HepG2 (cell line): Measurements from ENCODE around the gene MNAT1. TPM values are rescaled to one million over a fixed set of nuclear protein-coding genes. Genes with fewer than 3 reads are reported as not detected.
"Not testable (repeated sequence)": the region's sequence is repeated elsewhere in the genome, so short reads cannot be mapped to it uniquely, and the experiment has no call there.

Experiments used
- ATAC-seq: fragments of 200-7000 bp; cut with Tn5 transposase; 3 replicates; pipeline ENCODE4 v1.9.1; 2020; ENCODE audit warnings: mild to moderate bottlenecking, moderate library complexity
- BruUV-seq: library from RNA; stranded (reverse); fragments of 400-500 nt; replicated peaks from 2 replicates; lab custom pipeline; 2021; lab: Mats Ljungman, UMichigan
- CTCF ChIA-PET: fragments of 300-600 bp; formaldehyde crosslinking; extraction: SDS; loops from one replicate; lab custom pipeline; 2021; ENCODE audit warnings: low total read pairs, inconsistent platforms, low intra/inter-chr PET ratio; lab: Yijun Ruan, JAX
- POLR2A ChIA-PET: fragments of 350-600 bp; sonication (Branson Sonifier 250); formaldehyde crosslinking; loops from one replicate; lab custom pipeline; 2020; ENCODE audit warnings: antibody characterized with exemption, inconsistent platforms; lab: Yijun Ruan, JAX
- DNase-seq: peaks from one replicate; pipeline ENCODE4 v3.0.0-alpha.2; 2015; ENCODE audit warnings: low spot score
- FAIRE-seq: peaks from 3 replicates; lab custom pipeline; 2011; peaks lifted over from hg19 to GRCh38; lab: Jason Lieb, UNC
- H2AFZ ChIP-seq: one replicate; pipeline ENCODE4 v1.6.1; 2011; ENCODE audit warnings: low read length, inconsistent platforms
- H3K27ac ChIP-seq: fragments of 300-600 bp; 3 replicates; pipeline ENCODE4 v1.8.0; 2011; ENCODE audit warnings: mixed run types, mild to moderate bottlenecking, mixed read lengths, low read length, inconsistent platforms; ENCODE audit not compliant: insufficient read depth; ENCODE audit errors: extremely low read length
- H3K27me3 ChIP-seq, 2 experiments: fragments of 200-600 bp in 1 of 2; 2 replicates in 1 of 2; 3 replicates in 1 of 2; pipeline versions ENCODE4 v1.6.0 to v1.8.0; 2011; ENCODE audit warnings: low read length in 2 of 2, mild to moderate bottlenecking in 2 of 2, moderate library complexity in 2 of 2, inconsistent platforms in 1 of 2; ENCODE audit not compliant: insufficient read depth in 2 of 2, control insufficient read depth in 1 of 2
- H3K36me3 ChIP-seq, 2 experiments: fragments of 200-600 bp in 1 of 2; replicated peaks in 1 of 2; 2 replicates in 1 of 2; 3 replicates in 1 of 2; pipeline versions ENCODE4 v1.5.1 to v1.8.0; 2011; ENCODE audit warnings: low read length in 2 of 2, inconsistent platforms in 1 of 2; ENCODE audit not compliant: insufficient read depth in 2 of 2, control insufficient read depth in 1 of 2
- H3K4me1 ChIP-seq: 2 replicates; pipeline ENCODE4 v1.5.1; 2012; ENCODE audit warnings: low read length, inconsistent platforms; ENCODE audit not compliant: insufficient read depth
- H3K4me2 ChIP-seq: 2 replicates; pipeline ENCODE4 v1.6.0; 2011; ENCODE audit warnings: low read depth, low read length, inconsistent platforms
- H3K4me3 ChIP-seq, 3 experiments: fragments of 200-600 bp in 1 of 3; sonication (generic), shearing (Covaris generic) in 1 of 3; replicated peaks in 1 of 3; 2 replicates each; pipeline ENCODE4 v1.5.1; 2011 to 2016; ENCODE audit warnings: low read length in 3 of 3, inconsistent platforms in 2 of 3, low read depth in 2 of 3, mild to moderate bottlenecking in 2 of 3, control low read depth in 1 of 3, mixed read lengths in 1 of 3; ENCODE audit not compliant: insufficient read depth in 1 of 3
- H3K79me2 ChIP-seq: one replicate; pipeline ENCODE4 v1.6.1; 2011; ENCODE audit warnings: low read length, inconsistent platforms; ENCODE audit not compliant: insufficient read depth
- H3K9ac ChIP-seq: 2 replicates; pipeline ENCODE4 v1.6.0; 2011; ENCODE audit warnings: mild to moderate bottlenecking, low read depth, low read length, inconsistent platforms; ENCODE audit not compliant: insufficient read depth
- H3K9me3 ChIP-seq: 2 replicates; pipeline ENCODE4 v1.5.1; 2012; ENCODE audit warnings: mild to moderate bottlenecking, low read length
- H4K20me1 ChIP-seq: 2 replicates; pipeline ENCODE4 v1.6.0; 2011; ENCODE audit warnings: inconsistent platforms, mild to moderate bottlenecking, low read length, moderate library complexity; ENCODE audit not compliant: insufficient read depth
- ATM ChIP-seq: fragments of 450-650 bp; IDR thresholded peaks from 2 replicates; pipeline ENCODE4 v1.7.1; 2017; ENCODE audit warnings: mild to moderate bottlenecking, borderline replicate concordance
- FOXJ3 ChIP-seq: sonication (generic); formaldehyde crosslinking; IDR thresholded peaks from 2 replicates; pipeline ENCODE4 v1.4.0; 2020; ENCODE audit warnings: missing genetic modification reagents, mild to moderate bottlenecking, borderline replicate concordance
- FOXP1 ChIP-seq, 2 experiments: fragments of 450-650 bp in 1 of 2; IDR thresholded peaks; 2 replicates each; pipeline ENCODE4 v1.6.1; 2017 to 2018; ENCODE audit warnings: antibody characterized with exemption in 1 of 2
- KLF12 ChIP-seq: sonication (generic); formaldehyde crosslinking; IDR thresholded peaks from 2 replicates; pipeline ENCODE4 v1.4.0; 2020; ENCODE audit warnings: missing genetic modification reagents, borderline replicate concordance
- KLF6 ChIP-seq: IDR thresholded peaks from 2 replicates; pipeline ENCODE4 v1.8.0; 2016; ENCODE audit warnings: missing biosample characterization, missing genetic modification reagents
- NFE2 ChIP-seq: sonication (generic); formaldehyde crosslinking; IDR thresholded peaks from 2 replicates; pipeline ENCODE4 v1.4.0; 2020; ENCODE audit warnings: missing genetic modification reagents
- PHF8 ChIP-seq: sonication (generic); formaldehyde crosslinking; IDR thresholded peaks from 2 replicates; pipeline ENCODE4 v1.5.0; 2020; ENCODE audit warnings: missing genetic modification reagents
- PTBP1 ChIP-seq: fragments of 200-400 bp; formaldehyde crosslinking; IDR thresholded peaks from 2 replicates; pipeline ENCODE4 v1.6.1; 2018; ENCODE audit warnings: low read length, low read depth; ENCODE audit not compliant: poor library complexity, severe bottlenecking
- ZNF317 ChIP-seq: sonication (generic); formaldehyde crosslinking; IDR thresholded peaks from 2 replicates; pipeline ENCODE4 v1.5.0; 2020; ENCODE audit warnings: mild to moderate bottlenecking, missing genetic modification reagents
- ZNF367 ChIP-seq: sonication (generic); formaldehyde crosslinking; IDR thresholded peaks from 2 replicates; pipeline ENCODE4 v1.4.0; 2020; ENCODE audit warnings: missing genetic modification reagents, borderline replicate concordance
- WGBS: methylation state at CpG from one replicate; pipeline ENCODE4 v1.1.6; 2017; ENCODE audit warnings: low lambda C conversion rate; 5-methylcytosine and 5-hydroxymethylcytosine counted together
- in situ Hi-C: cut with HindIII; loops from 2 replicates; pipeline ENCODE4 v1.10.0; 2017; ENCODE audit warnings: low pct_unique_long_range_greater_than_20kb; ENCODE audit not compliant: extremely low pct_ligation_motif_present
- intact Hi-C: fragments of 100-400 bp; cut with micrococcal nuclease; formaldehyde crosslinking; loops from one replicate; pipeline ENCODE4 v1.10.0; 2022; ENCODE audit not compliant: unreplicated experiment
- polyA plus RNA-seq, 8 experiments: library from polyadenylated mRNA; depleted of rRNA in 3 of 8; stranded (reverse) in 7 of 8; unstranded in 1 of 8; fragments of >200 nt; fragmentation: Illumina TruSeq in 4 of 8; extraction: Trizol in 4 of 8; gene quantifications; 2 replicates each; pipeline versions ENCODE4 v1.2.1 to v1.2.3, GENCODE V29; 2011 to 2016; ENCODE audit warnings: low read depth in 4 of 8, missing spikeins in 1 of 8, mixed read lengths in 1 of 8; ENCODE audit not compliant: insufficient read depth in 1 of 8
- total RNA-seq, 5 experiments: library from RNA; depleted of rRNA; stranded (reverse); fragments of >200 nt; fragmentation: Illumina TruSeq; extraction: Trizol; gene quantifications; 2 replicates each; pipeline ENCODE4 v1.2.3, GENCODE V29; 2016; ENCODE audit warnings: low read depth in 1 of 5
- TF ChIP-seq, protein P1 (sequence below): IDR thresholded peaks from 2 replicates; pipeline ENCODE4 v1.6.1; 2016; ENCODE audit warnings: low read depth

MNAT1 gene
- total and polyA plus RNA-seq, 2 of the 13 experiments (the other 11 are each of a cell fraction or from before 2014, with no cell fraction given) = 49.2 to 94.8 TPM

DNA sequence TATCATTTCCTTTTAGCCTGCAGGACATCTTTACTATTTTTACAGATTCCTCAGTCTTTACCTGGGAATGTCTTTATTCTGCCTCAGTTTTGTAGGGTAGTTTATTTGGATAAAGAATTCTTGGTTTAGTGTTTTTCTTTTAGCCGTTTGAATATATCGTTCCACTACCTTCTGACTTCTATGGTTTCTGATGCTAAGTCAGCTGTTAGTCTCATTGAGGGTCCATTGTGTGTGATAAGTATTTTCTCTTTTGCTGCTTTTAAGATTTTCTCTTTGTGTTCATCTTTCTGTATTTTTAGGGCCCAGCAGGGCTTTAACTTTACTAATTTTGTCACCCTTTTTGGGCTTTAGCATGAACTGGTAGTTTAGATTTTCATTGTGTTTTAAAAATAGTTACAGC is 113.5 kb downstream of the MNAT1 start:
- ChIA-PET POLR2A (no interaction called here), CTCF (no interaction called here)
- no peaks in the 10 kb centered on the region for H3K4me1 ChIP-seq
- H3K27me3 ChIP-seq = no peaks in the 10 kb centered on the region
- H3K4me2 ChIP-seq = no peak overlapping the region
- peaks cover 8% of the 10 kb centered on the region for H3K9me3 ChIP-seq
- H2AFZ ChIP-seq = no peak overlapping the region
- WGBS = 94% methylated on average over 2 of the region's 2 CpGs
- TF ChIP-seq FOXP1 (IDR thresholded peaks at IDR 0.05) (no peak), FOXP1 (CRISPR knock-in tag; IDR thresholded peaks at IDR 0.05) (no peak), ZNF367 (no peak), KLF12 (CRISPR knock-in tag) (no peak), NFE2 (CRISPR knock-in tag) (no peak), ZNF317 (CRISPR knock-in tag) (peak; percentile 99), PHF8 (CRISPR knock-in tag) (no peak), FOXJ3 (CRISPR knock-in tag) (no peak), ATM (no peak), KLF6 (CRISPR knock-in tag) (no peak), PTBP1 (no peak)
- TF ChIP-seq, protein P1, sequence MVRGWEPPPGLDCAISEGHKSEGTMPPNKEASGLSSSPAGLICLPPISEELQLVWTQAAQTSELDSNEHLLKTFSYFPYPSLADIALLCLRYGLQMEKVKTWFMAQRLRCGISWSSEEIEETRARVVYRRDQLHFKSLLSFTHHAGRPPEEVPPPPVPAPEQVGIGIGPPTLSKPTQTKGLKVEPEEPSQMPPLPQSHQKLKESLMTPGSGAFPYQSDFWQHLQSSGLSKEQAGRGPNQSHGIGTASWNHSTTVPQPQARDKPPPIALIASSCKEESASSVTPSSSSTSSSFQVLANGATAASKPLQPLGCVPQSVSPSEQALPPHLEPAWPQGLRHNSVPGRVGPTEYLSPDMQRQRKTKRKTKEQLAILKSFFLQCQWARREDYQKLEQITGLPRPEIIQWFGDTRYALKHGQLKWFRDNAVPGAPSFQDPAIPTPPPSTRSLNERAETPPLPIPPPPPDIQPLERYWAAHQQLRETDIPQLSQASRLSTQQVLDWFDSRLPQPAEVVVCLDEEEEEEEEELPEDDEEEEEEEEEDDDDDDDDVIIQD (CRISPR knock-in tag) = peak; percentile 69; the same call in 1 of the 2 replicates
- no peak for FAIRE-seq
- H3K79me2 ChIP-seq = no peaks in the 10 kb centered on the region
- DNase-seq = no peak
- H3K27ac ChIP-seq = no peak overlapping the region
- H3K9ac ChIP-seq = no peak overlapping the region
- H3K4me3 ChIP-seq = no peak overlapping the region
- in situ Hi-C loops = no loop called here
- no peak for ATAC-seq
- no peaks in the 10 kb centered on the region for H4K20me1 ChIP-seq
- BruUV-seq = no TSS peak
- intact Hi-C loops = no loop called here
- H3K36me3 ChIP-seq = no peaks in the 10 kb centered on the region

DNA sequence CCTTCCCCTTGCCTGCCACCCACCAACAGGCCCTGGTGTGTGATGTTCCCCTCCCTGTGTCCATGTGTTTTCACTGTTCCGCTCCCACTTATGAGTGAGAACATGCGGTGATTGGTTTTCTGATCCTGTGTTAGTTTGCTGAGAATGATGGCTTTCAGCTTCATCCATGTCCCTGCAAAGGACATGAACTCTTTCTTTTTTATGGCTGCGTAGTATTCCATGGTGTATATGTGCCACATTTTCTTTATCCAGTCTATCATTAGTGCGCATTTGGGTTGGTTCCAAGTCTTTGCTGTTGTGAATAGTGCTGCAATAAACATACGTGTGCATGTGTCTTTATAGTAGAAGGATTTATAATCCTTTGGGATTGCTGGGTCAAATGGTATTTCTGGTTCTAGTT is 117.1 kb downstream of the MNAT1 start:
- BruUV-seq, H3K9ac ChIP-seq, intact Hi-C loops, H3K79me2 ChIP-seq, H3K4me1 ChIP-seq, H3K9me3 ChIP-seq, H3K4me3 ChIP-seq, H4K20me1 ChIP-seq, DNase-seq, ATAC-seq, in situ Hi-C loops, H3K27ac ChIP-seq, H3K27me3 ChIP-seq, POLR2A ChIA-PET, H3K36me3 ChIP-seq, H2AFZ ChIP-seq, H3K4me2 ChIP-seq, FAIRE-seq, CTCF ChIA-PET: not testable (repeated sequence)
- over 99% methylated on average over 5 of the region's 5 CpGs for WGBS
